Activated CD8-positive, alpha-beta memory T cell treated with anti-CD3 and anti-CD28 coated beads, Interleukin-2, amount 50 U/mL, for 24 hours (primary cell): ENCODE results near the gene MASTL.

ENCODE experiments used
- DNase-seq: peaks from one replicate; pipeline ENCODE4 v3.0.0-alpha.2; 2020; ENCODE audit errors: extremely low read depth

Gene MASTL

GRCh38 chr10:27225011-27225590, 69.9 kb downstream of the MASTL start:
- no peak for DNase-seq

- no peak for DNase-seq
These were observed 70.6 kb downstream of the MASTL start for GRCh38 chr10:27225642-27226257.

GRCh38 chr10:27230022-27230421, 74.9 kb downstream of the MASTL start:
- DNase-seq: no peak

GRCh38 chr10:27235706-27236105, 80.6 kb downstream of the MASTL start:
- DNase-seq: no peak
